Heart right ventricle (tissue), 16 donors: Measurements from ENCODE around the gene FHOD3. TPM values are rescaled to one million over a fixed set of nuclear protein-coding genes. Genes with fewer than 3 reads are reported as not detected.

ENCODE experiments used
- ATAC-seq, 8 donors: fragments of 200-7000 bp; cut with Tn5 transposase; one replicate each; pipeline ENCODE4 v1.9.1; 2020; ENCODE audit warnings: mild to moderate bottlenecking in 8 of 8, moderate library complexity in 8 of 8, moderate number of reproducible peaks in 1 of 8
- DNase-seq, 2 donors: peaks; one replicate each; pipeline ENCODE4 v3.0.0-alpha.2; 2020
- H3K27ac ChIP-seq, 10 donors: fragments of 200-600 bp; sonication (generic) in 2 of 10; one replicate each; pipeline versions ENCODE4 v1.5.0 to v1.8.0; 2020 to 2022; ENCODE audit warnings: mild to moderate bottlenecking in 3 of 10
- H3K27me3 ChIP-seq, 7 donors: fragments of 200-600 bp; one replicate each; pipeline ENCODE4 v1.8.0; 2021 to 2022; ENCODE audit warnings: mild to moderate bottlenecking in 2 of 7
- H3K36me3 ChIP-seq, 9 donors: fragments of 200-600 bp; sonication (generic) in 1 of 9; one replicate each; pipeline versions ENCODE4 v1.5.0 to v1.8.0; 2020 to 2022; ENCODE audit warnings: mild to moderate bottlenecking in 2 of 9
- H3K4me1 ChIP-seq, 9 donors: fragments of 200-600 bp; sonication (generic) in 1 of 9; one replicate each; pipeline versions ENCODE4 v1.5.0 to v1.8.0; 2020 to 2022; ENCODE audit warnings: mild to moderate bottlenecking in 4 of 9
- H3K4me3 ChIP-seq, 10 donors: fragments of 200-600 bp; sonication (generic) in 2 of 10; one replicate each; pipeline versions ENCODE4 v1.5.0 to v1.8.0; 2020 to 2022; ENCODE audit warnings: mild to moderate bottlenecking in 7 of 10, moderate library complexity in 2 of 10
- H3K9me3 ChIP-seq, 11 donors: fragments of 200-600 bp in 10 of 11; sonication (generic) in 2 of 11; one replicate each; pipeline versions ENCODE4 v1.5.0 to v1.8.0; 2013 to 2022; ENCODE audit warnings: mild to moderate bottlenecking in 2 of 11, control low read depth in 1 of 11, moderate library complexity in 1 of 11
- CTCF ChIP-seq, 9 donors: fragments of 200-600 bp; sonication (generic) in 2 of 9; IDR thresholded peaks; one replicate each; pipeline versions ENCODE4 v1.5.0 to v1.8.0; 2021 to 2022; ENCODE audit warnings: antibody characterized with exemption in 9 of 9, mild to moderate bottlenecking in 5 of 9, moderate library complexity in 1 of 9
- WGBS, 2 donors: extraction: QIAGEN DNeasy Blood & Tissue Kit; methylation state at CpG; one replicate each; pipeline ENCODE4 v1.1.7; 2013; ENCODE audit warnings: inconsistent platforms in 1 of 2; 5-methylcytosine and 5-hydroxymethylcytosine counted together
- intact Hi-C, 10 donors: fragments of 100-400 bp; cut with DNase I; formaldehyde crosslinking; loops; one replicate each; pipeline versions ENCODE4 v1.11.1 to v1.14.2; 2022
- polyA plus RNA-seq, 2 donors: library from polyadenylated mRNA; stranded (reverse); fragments of 200-250 nt; gene quantifications; one replicate each; pipeline ENCODE4 v1.2.3, GENCODE V29; 2013
- total RNA-seq, 10 donors: library from RNA; stranded (reverse); fragmentation: NEBNext Ultra II Directional in 3 of 10; extraction: Animal tissue kit (Norgen Biotek cat#: 25700) in 3 of 10; gene quantifications; one replicate each; pipeline versions ENCODE4 v1.2.1 to v1.2.4, GENCODE V29; 2021 to 2023
- donor health status: Arrhythmogenic right ventricular cardiomyopathy.
- donor health status: ischemic (EF 13 %, LVEDD 7.1; RV severe dilation, severe dysfunction).
- donor health status: healthy with polysubstance abuse.
- donor health status: DM: no; HTN: yes; CAD: no.
- donor health status: DM: no; HTN: no; CAD: no.
- donor health status: ischemic (EF 25% LVEDD 6.9; RV normal size, moderate dysfunction).
- donor health status: ischemic (EF 25% LVEDD 5.7; RV mildly dilated, moderate dysfunction).
- donor health status: healthy.
- donor health status: DM: yes; HTN: yes; CAD: no.
- donor health status: Ischemic cardiomyopathy.
- donor health status: ischemic (EF 35%, LVEDD 5.7; RV mildly dilated, moderate dysfunction).
- donor health status: nonischemic (EF 11% LVEDD 7.7; RV severe dilation, severe dysfunction).
- donor health status: DM: yes; HTN: yes; CAD: no.
- donor health status: PGD.
- donor health status: ischemic (EF 29% LVEDD 5.4; RV normal size, mild dysfunction).
- donor health status: nonischemic (EF 23%, LVEDD 6.1; RV moderate dilation, normal function).

The FHOD3 gene
- total and polyA plus RNA-seq, 12 donors, result 81.8 to 484 (median 356) TPM

DNA sequence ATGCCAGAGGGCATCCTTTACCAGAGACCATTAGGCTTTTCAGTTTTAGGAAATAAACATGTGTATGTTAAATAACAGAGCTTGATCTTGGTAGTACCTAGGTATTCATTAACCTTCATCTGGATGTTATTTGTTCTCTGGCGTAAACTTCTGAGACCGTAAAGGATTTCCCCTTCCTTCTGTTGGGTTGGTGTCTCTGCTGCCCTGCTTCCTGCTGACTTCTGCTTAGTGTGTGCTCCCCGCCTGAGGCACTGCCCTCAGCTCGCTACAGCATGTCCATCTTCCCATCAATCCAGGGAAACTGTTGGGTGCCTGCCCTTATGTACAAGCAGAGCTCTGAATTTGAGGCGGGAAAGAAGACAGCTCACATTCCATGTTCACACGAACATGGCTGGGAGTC is 353.4 kb downstream of the FHOD3 start:
- Histone ChIP-seq H3K4me1 (peaks cover 0 to 20% (median 4%) of the 10 kb centered on the region in 9 donors), H3K36me3 (peaks cover 0 to 7% (median 0%) of the 10 kb centered on the region in 9 donors), H3K4me3 (no peak overlapping the region), H3K27me3 (no peaks in the 10 kb centered on the region), H3K27ac (no peak overlapping the region), H3K9me3 (no peaks in the 10 kb centered on the region)
- no peak for DNase-seq
- no peak for ATAC-seq
- intact Hi-C loops, result loop anchor here in 2 of 10 donors (5.0 to 10.0 kb wide), 2 partner anchors 66 to 746 kb away; no protein-coding TSS in a partner anchor
- 70 to 80% methylated on average over 6 of the region's 6 CpGs for WGBS, 2 donors
- no peak for TF ChIP-seq CTCF (IDR thresholded peaks at IDR 0.05)

GRCh38 chr18:36652503-36652902 is 355.0 kb downstream of the FHOD3 start:
- TF ChIP-seq CTCF (IDR thresholded peaks at IDR 0.05), result no peak
- Histone ChIP-seq H3K4me3 (no peak overlapping the region), H3K27ac (no peak overlapping the region), H3K9me3 (no peaks in the 10 kb centered on the region), H3K36me3 (peaks cover 0 to 7% (median 0%) of the 10 kb centered on the region in 9 donors), H3K4me1 (peaks cover 0 to 26% (median 7%) of the 10 kb centered on the region in 9 donors), H3K27me3 (no peaks in the 10 kb centered on the region)
- intact Hi-C loops, result loop anchor here in 2 of 10 donors (5.0 to 10.0 kb wide), 2 partner anchors 68 to 745 kb away; no protein-coding TSS in a partner anchor
- WGBS, 2 donors, result 85 to 89% methylated on average over 10 of the region's 10 CpGs
- ATAC-seq (peak in 1 of 8 donors; percentile 52), DNase-seq (no peak)

- H3K36me3 ChIP-seq, result peaks cover 0 to 7% (median 0%) of the 10 kb centered on the region in 9 donors
- TF ChIP-seq CTCF (IDR thresholded peaks at IDR 0.05), result no peak
- ATAC-seq (no peak), DNase-seq (no peak)
- no peaks in the 10 kb centered on the region for H3K27me3 ChIP-seq
- 78 to 80% methylated on average over 8 of the region's 8 CpGs for WGBS, 2 donors
- H3K9me3 ChIP-seq, result no peaks in the 10 kb centered on the region
- H3K4me3 ChIP-seq, result no peak overlapping the region
- intact Hi-C loops, result loop anchor here in 2 of 10 donors (5.0 to 10.0 kb wide), 2 partner anchors 69 to 744 kb away; no protein-coding TSS in a partner anchor
- peak overlapping the region in 2 of 10 donors; percentile 26 to 67 for H3K27ac ChIP-seq
- peaks cover 0 to 26% (median 7%) of the 10 kb centered on the region in 9 donors for H3K4me1 ChIP-seq
Measured at GRCh38 chr18:36653141-36653869, 355.8 kb downstream of the FHOD3 start.

- intact Hi-C loops, result loop anchor here in 2 of 10 donors (5.0 to 10.0 kb wide), 2 partner anchors 69 to 743 kb away; no protein-coding TSS in a partner anchor
- no peak overlapping the region for H3K4me3 ChIP-seq
- ATAC-seq (peak in 4 of 8 donors; percentile 13 to 37 (median 18)), DNase-seq (no peak)
- no peaks in the 10 kb centered on the region for H3K27me3 ChIP-seq
- H3K27ac ChIP-seq, result peak overlapping the region in 3 of 10 donors; percentile 26 to 67 (median 62)
- H3K9me3 ChIP-seq, result no peaks in the 10 kb centered on the region
- H3K36me3 ChIP-seq, result peaks cover 0 to 10% (median 0%) of the 10 kb centered on the region in 9 donors
- H3K4me1 ChIP-seq, result peaks cover 0 to 26% (median 7%) of the 10 kb centered on the region in 9 donors
- no peak for TF ChIP-seq CTCF (IDR thresholded peaks at IDR 0.05)
- 76 to 77% methylated on average over 6 of the region's 6 CpGs for WGBS, 2 donors
Measured at GRCh38 chr18:36653870-36654269, 356.4 kb downstream of the FHOD3 start.
